ENCODE results near the gene RAET1G. TPM values are rescaled to one million over a fixed set of nuclear protein-coding genes. Genes with fewer than 3 reads are reported as not detected.

Gene RAET1G
- total RNA-seq, 1 experiment from 2014 or later: 1.2 TPM

DNA sequence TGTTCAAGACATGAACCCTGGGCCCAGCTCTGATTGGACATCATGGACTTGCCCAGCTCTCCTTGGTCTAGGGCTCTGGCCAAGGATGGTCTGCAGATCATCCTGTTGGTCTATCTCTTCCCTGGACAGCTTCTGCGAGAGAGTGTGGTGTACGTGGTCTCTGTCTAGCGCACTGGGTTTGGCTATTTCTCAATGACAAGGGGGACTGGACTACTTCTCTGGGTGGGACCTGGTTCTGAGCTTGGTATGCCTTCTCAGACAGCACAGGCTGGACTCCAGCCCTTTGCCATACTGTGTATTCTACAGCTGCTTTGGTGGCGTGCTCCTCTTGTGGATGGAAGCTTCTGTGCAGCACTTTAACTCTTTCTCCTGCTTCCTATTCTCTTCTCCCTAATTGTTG lies 16.5 kb downstream of the RAET1G start:
- Histone ChIP-seq H3K4me3 (ENCODE audit: low read depth in 2 of 2, low read length in 2 of 2) (no peak overlapping the region), H3K4me1 (ENCODE audit: control insufficient read depth, insufficient read depth, low read length) (no peaks in the 10 kb centered on the region), H3K27ac (ENCODE audit: low read length) (no peak overlapping the region), H3K36me3 (ENCODE audit: control insufficient read depth, insufficient read depth, low read length) (no peaks in the 10 kb centered on the region), H3K9me3 (ENCODE audit: control insufficient read depth, insufficient read depth, low read depth, low read length) (peaks cover 6% of the 10 kb centered on the region; the same call in 1 of the 2 replicates), H3K27me3 (ENCODE audit: control insufficient read depth, insufficient read depth, low read length) (no peaks in the 10 kb centered on the region)
- ChIA-PET CTCF (interaction anchor here (0.6 kb wide), 1 partner anchor 211 kb away, joined by 3 read pairs; no protein-coding TSS in a partner anchor), POLR2A (interaction anchor here (0.6 kb wide), 1 partner anchor 16 kb away, joined by 4 read pairs; no protein-coding TSS in a partner anchor)
- in situ Hi-C loops (cut with HindIII; ENCODE audit: low pct_unique_long_range_greater_than_20kb, low sequenced_read_pairs) (no loop called here), intact Hi-C loops (cut with micrococcal nuclease; ENCODE audit: unreplicated experiment) (no loop called here)
- TF ChIP-seq, protein P1, sequence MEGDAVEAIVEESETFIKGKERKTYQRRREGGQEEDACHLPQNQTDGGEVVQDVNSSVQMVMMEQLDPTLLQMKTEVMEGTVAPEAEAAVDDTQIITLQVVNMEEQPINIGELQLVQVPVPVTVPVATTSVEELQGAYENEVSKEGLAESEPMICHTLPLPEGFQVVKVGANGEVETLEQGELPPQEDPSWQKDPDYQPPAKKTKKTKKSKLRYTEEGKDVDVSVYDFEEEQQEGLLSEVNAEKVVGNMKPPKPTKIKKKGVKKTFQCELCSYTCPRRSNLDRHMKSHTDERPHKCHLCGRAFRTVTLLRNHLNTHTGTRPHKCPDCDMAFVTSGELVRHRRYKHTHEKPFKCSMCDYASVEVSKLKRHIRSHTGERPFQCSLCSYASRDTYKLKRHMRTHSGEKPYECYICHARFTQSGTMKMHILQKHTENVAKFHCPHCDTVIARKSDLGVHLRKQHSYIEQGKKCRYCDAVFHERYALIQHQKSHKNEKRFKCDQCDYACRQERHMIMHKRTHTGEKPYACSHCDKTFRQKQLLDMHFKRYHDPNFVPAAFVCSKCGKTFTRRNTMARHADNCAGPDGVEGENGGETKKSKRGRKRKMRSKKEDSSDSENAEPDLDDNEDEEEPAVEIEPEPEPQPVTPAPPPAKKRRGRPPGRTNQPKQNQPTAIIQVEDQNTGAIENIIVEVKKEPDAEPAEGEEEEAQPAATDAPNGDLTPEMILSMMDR (IDR thresholded peaks at IDR 0.05): no peak
- TF ChIP-seq SIN3A (IDR thresholded peaks at IDR 0.05; ENCODE audit: borderline replicate concordance, insufficient read depth, low read depth, low read length) (no peak), POLR2AphosphoS5 (IDR thresholded peaks at IDR 0.05; ENCODE audit: low read depth, low read length) (no peak)
- TF ChIP-seq, protein P2, sequence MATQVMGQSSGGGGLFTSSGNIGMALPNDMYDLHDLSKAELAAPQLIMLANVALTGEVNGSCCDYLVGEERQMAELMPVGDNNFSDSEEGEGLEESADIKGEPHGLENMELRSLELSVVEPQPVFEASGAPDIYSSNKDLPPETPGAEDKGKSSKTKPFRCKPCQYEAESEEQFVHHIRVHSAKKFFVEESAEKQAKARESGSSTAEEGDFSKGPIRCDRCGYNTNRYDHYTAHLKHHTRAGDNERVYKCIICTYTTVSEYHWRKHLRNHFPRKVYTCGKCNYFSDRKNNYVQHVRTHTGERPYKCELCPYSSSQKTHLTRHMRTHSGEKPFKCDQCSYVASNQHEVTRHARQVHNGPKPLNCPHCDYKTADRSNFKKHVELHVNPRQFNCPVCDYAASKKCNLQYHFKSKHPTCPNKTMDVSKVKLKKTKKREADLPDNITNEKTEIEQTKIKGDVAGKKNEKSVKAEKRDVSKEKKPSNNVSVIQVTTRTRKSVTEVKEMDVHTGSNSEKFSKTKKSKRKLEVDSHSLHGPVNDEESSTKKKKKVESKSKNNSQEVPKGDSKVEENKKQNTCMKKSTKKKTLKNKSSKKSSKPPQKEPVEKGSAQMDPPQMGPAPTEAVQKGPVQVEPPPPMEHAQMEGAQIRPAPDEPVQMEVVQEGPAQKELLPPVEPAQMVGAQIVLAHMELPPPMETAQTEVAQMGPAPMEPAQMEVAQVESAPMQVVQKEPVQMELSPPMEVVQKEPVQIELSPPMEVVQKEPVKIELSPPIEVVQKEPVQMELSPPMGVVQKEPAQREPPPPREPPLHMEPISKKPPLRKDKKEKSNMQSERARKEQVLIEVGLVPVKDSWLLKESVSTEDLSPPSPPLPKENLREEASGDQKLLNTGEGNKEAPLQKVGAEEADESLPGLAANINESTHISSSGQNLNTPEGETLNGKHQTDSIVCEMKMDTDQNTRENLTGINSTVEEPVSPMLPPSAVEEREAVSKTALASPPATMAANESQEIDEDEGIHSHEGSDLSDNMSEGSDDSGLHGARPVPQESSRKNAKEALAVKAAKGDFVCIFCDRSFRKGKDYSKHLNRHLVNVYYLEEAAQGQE (IDR thresholded peaks at IDR 0.05; ENCODE audit: insufficient read depth in 1 of 2, low read depth in 2 of 2, low read length in 1 of 2): no peak
- no peak for ATAC-seq
- no peak for DNase-seq (ENCODE audit: low read depth, low spot score)
- BruUV-seq (replicated peaks): no TSS peak

DNA sequence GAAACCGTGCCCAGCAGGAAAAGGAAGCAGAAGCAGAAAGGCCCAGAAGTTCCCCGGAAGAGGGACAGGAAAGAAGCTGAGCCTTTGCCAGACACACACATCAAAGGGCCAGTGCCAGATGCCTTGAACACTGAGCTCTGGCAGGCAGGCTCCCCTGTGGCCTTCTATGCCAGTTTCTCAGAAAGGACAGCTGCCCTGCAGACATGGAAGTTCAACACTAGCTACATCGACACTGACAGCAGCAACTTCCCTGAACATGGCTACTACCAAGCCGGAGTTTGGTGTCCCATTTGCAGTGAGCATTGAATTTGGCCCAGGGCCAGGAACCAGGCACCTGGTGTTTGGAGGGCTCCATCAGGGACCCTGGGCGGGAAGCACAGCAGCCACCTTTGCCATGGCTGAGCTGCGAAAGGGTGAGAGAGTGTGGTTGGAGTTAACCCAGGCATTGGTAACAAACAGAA lies 17.0 kb downstream of the RAET1G start:
- Histone ChIP-seq H3K27ac (ENCODE audit: low read length) (no peak overlapping the region), H3K9me3 (ENCODE audit: control insufficient read depth, insufficient read depth, low read depth, low read length) (peaks cover 6% of the 10 kb centered on the region; the same call in 1 of the 2 replicates), H3K4me3 (ENCODE audit: low read depth in 2 of 2, low read length in 2 of 2) (no peak overlapping the region), H3K27me3 (ENCODE audit: control insufficient read depth, insufficient read depth, low read length) (no peaks in the 10 kb centered on the region), H3K4me1 (ENCODE audit: control insufficient read depth, insufficient read depth, low read length) (no peaks in the 10 kb centered on the region), H3K36me3 (ENCODE audit: control insufficient read depth, insufficient read depth, low read length) (no peaks in the 10 kb centered on the region)
- intact Hi-C loops (cut with micrococcal nuclease; ENCODE audit: unreplicated experiment): no loop called here
- in situ Hi-C loops (cut with HindIII; ENCODE audit: low pct_unique_long_range_greater_than_20kb, low sequenced_read_pairs): no loop called here
- CTCF ChIA-PET: interaction anchor here (0.6 kb wide), 1 partner anchor 210 kb away, joined by 3 read pairs; no protein-coding TSS in a partner anchor
- no peak for TF ChIP-seq SIN3A (IDR thresholded peaks at IDR 0.05; ENCODE audit: borderline replicate concordance, insufficient read depth, low read depth, low read length)
- TF ChIP-seq POLR2AphosphoS5 (IDR thresholded peaks at IDR 0.05; ENCODE audit: low read depth, low read length): no peak
- TF ChIP-seq TCF7L2 (IDR thresholded peaks at IDR 0.05; ENCODE audit: low read depth, low read length): no peak
- TF ChIP-seq, protein P2 (IDR thresholded peaks at IDR 0.05; ENCODE audit: insufficient read depth in 1 of 2, low read depth in 2 of 2, low read length in 1 of 2): no peak
- TF ChIP-seq, protein P1 (IDR thresholded peaks at IDR 0.05): no peak
- ATAC-seq: no peak
- no peak for DNase-seq (ENCODE audit: low read depth, low spot score)
- no TSS peak for BruUV-seq (replicated peaks)
- POLR2A ChIA-PET: interaction anchor here (0.6 kb wide), 1 partner anchor 15 kb away, joined by 4 read pairs; no protein-coding TSS in a partner anchor

All from Panc1 (cell line).